GM19025 (cell line): Measurements from ENCODE around the gene MGAT5B.
"Not testable (repeated sequence)": the region's sequence is repeated elsewhere in the genome, so short reads cannot be mapped to it uniquely, and the experiment has no call there.

ENCODE experiments used
- ATAC-seq: cut with Tn5 transposase; IDR thresholded peaks from one replicate; pipeline ENCODE4 v1.9.1; 2021; ENCODE audit warnings: mild to moderate bottlenecking, low read depth, moderate library complexity; ENCODE audit not compliant: unreplicated experiment

Gene MGAT5B

GRCh38 chr17:76868176-76868668 lies at the start of gene MGAT5B:
TSS of gene MGAT5B (plus strand) at chr17:76868404. CDS start at chr17:76869030, 626 bp downstream.
- no peak for ATAC-seq

GRCh38 chr17:76820039-76820438 lies 48.2 kb upstream of the MGAT5B start:
- ATAC-seq: no peak

- ATAC-seq: no peak
Measured at GRCh38 chr17:76820561-76820960, 47.6 kb upstream of the MGAT5B start.

DNA sequence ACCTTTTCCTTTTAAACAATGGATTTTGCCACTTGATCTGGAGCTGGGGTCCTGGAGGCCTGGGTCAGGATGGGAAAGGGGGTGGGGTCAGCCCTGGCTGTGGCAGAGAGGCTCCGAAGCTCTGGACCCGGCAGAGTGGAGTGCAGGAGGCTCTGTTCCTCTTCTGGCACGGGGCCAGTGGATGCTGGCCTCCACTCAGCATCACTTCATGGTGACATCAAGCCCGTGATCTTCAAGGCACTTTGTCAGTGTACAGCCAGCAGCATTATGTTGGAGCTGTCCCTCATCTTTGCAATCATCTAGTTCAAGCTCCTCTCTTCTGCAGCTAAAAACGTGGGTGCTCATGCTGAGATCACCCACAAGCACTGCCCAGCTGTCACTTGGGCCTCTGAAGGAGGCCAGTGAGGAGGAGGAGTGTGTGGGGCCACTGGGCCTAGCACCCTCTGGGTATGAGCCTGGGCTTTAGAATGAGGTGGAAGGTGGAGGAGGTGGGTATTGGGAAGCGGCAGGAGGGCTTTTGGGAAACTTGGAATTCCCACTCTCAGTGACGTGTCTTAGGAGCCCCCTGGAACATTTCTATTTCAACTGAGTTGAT lies 45.9 kb upstream of the MGAT5B start:
- ATAC-seq: no peak

DNA sequence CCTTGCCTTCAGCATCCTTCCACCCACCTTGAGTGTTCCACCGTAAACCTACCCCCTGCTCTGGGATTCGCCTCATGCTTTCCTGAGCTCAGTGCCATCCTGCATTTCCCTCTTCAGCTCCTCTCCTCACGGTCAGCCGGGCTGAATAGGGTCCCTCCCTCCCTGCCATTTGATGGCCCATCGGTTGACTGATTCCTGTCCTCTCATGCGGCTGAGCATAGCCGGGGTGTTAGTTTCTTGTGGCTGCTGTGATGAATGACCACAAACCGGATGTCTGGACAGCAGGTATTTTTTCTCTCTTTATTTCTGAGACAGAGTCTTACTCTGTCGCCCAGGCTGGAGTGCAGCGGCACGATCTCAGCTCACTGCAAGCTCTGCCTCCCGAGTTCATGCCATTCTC lies 44.1 kb upstream of the MGAT5B start:
- ATAC-seq: no peak

GRCh38 chr17:76826330-76827068 lies 41.7 kb upstream of the MGAT5B start:
- no peak for ATAC-seq

DNA sequence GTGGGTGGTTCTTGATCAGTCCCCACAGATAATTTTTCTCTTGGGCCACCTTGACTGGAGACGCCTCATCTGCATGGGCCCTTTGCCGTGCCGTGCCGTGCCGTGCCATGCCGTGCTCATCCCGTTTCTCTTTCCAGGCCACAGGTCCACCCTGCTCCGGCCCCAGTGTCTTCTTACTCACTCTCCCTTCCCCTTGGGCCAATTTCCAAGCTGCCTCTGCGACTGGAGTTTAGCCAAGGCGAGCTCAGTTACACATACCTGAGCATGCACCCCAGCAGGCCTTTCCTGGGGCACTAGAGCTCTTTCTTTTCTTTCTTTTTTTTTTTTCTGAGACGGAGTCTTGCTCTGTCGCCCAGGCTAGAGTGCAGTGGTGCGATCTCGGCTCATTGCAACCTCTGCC lies 40.5 kb upstream of the MGAT5B start:
- ATAC-seq: no peak

DNA sequence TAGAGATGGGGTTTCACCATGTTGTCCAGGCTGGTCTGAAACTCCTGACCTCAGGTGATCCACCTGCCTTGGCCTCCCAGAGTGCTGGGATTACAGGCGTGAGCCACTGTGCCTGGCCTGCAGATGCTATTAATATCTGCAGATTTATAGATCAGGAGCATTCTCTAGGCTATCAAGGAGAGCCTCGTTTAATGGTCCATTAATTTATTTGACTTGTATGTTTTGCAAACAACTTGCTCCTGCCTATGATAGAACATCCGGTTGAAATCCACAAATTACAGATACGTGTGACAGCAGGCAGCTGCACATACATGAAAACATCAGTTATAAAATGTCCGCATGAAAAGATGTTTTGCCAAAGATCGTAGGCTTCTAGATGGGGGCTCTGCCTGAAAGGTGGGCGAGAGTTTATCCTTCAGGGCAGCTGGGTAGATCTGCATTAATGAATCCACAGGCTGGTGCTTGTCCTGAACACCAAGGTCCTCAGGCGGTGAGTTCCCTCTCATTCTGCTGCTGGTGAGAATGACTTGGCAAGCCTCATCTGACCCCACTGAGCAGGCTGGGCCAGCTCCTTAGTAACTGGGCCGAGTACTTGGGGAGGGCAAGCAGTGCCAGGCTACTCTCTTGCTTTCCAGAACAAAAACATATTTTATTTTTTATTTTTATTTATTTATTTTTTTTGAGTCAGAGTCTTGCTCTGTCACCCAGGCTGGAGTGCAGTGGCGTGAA lies 37.1 kb upstream of the MGAT5B start:
- ATAC-seq: no peak

- ATAC-seq: no peak
Measured at GRCh38 chr17:76833034-76833644, 35.1 kb upstream of the MGAT5B start.

- ATAC-seq: no peak
Measured at GRCh38 chr17:76833747-76834146, 34.5 kb upstream of the MGAT5B start.

GRCh38 chr17:76834870-76835269 lies 33.3 kb upstream of the MGAT5B start:
- no peak for ATAC-seq

DNA sequence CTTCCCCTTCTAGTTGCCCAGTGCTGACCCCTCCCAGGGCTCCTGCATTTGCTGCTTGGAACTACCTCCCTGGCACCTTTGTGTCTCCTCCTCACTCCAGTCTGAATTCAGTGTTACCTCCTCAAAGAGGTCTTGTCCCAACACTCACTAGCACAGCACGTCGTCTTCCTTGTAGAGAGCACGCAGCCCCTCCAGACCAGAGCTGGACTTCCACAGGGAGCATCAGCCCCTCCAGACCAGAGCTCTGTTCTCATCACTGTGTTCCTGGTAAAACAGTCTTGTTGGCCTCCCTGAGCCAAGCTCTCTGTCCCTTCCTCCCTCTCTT lies 27.8 kb upstream of the MGAT5B start:
- ATAC-seq: no peak

GRCh38 chr17:76840884-76841775 lies 27.1 kb upstream of the MGAT5B start:
- ATAC-seq: no peak

DNA sequence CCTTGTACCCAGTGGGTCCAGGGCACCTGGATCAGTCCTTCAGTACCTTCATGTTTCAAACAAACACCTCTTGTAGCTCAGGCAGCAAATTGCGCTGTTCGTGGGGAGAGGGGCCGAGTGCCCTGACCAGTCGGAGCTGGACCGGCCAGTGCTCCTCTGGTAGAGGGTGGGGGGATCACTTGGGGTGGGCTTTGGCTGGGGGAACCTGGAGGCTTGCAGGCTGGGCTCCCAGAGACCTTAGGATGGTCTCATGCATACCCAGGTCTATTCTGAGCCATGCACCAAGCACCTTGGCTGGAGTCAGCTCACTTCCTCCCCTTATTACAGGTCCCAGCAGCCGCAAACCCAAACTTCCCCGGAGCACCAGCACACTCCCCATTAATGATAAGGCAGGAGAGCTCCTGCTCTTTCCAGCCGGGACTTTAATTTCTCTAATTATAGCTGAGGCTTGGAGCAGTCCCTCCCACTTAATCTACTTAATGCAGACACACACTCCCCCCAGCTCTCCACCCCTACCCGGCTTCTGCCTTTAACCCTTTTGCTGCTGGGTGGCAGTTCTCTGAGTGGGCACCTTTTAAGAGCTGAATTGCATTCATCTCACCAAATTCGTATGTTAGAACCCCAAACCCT lies 26.3 kb upstream of the MGAT5B start:
- no peak for ATAC-seq

DNA sequence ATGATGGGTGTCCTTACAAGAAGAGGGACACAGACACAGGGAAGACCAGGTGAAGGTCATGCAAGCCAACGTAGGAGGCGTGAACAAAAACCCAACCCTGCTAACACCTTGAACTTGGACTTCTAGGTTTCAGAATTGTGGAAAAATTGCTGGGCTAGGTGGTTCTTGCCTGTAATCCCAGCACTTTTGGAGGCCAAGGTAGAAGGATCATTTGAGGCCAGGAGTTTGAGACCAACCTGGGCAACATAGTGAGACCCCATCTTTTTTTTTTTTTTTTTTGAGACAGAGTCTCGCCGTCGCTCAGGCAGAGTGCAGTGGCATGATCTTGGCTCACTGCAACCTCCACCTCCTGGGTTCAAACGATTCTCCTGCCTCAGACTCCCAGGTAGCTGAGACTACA lies 25.1 kb upstream of the MGAT5B start:
- not testable (repeated sequence) for ATAC-seq

GRCh38 chr17:76843703-76844484 lies 24.3 kb upstream of the MGAT5B start:
- ATAC-seq: no peak

- ATAC-seq: no peak
Measured at GRCh38 chr17:76844485-76844829, 23.7 kb upstream of the MGAT5B start.

- ATAC-seq: no peak
Measured at GRCh38 chr17:76844846-76845245, 23.4 kb upstream of the MGAT5B start.

GRCh38 chr17:76845541-76846017 lies 22.6 kb upstream of the MGAT5B start:
- ATAC-seq: no peak
